SU-DHL-6 (cell line): Measurements from ENCODE around the gene KNDC1.
"Not testable (repeated sequence)": the region's sequence is repeated elsewhere in the genome, so short reads cannot be mapped to it uniquely, and the experiment has no call there.

Source experiments
- H2AFZ ChIP-seq: fragments of 200-600 bp; sonication (generic); 2 replicates; pipeline ENCODE4 v1.6.1; 2014; ENCODE audit warnings: low read depth, mild to moderate bottlenecking, moderate library complexity, mixed read lengths, antibody characterized with exemption, low read length; ENCODE audit not compliant: severe bottlenecking
- H3F3A ChIP-seq: fragments of 200-600 bp; shearing (Covaris generic); 2 replicates; pipeline ENCODE4 v1.6.0; 2016; ENCODE audit warnings: antibody characterized with exemption, mild to moderate bottlenecking; ENCODE audit not compliant: insufficient read depth
- H3K27ac ChIP-seq: fragments of 200-600 bp; sonication (generic); 2 replicates; pipeline ENCODE4 v1.5.1; 2016; ENCODE audit warnings: low read depth, mild to moderate bottlenecking, low read length, moderate library complexity, mixed read lengths
- H3K27me3 ChIP-seq: fragments of 200-600 bp; sonication (generic), shearing (Covaris generic); 2 replicates; pipeline ENCODE4 v1.6.0; 2014; ENCODE audit warnings: mild to moderate bottlenecking, low read length
- H3K36me3 ChIP-seq: fragments of 200-600 bp; sonication (generic); 2 replicates; pipeline ENCODE4 v1.6.1; 2014; ENCODE audit warnings: mild to moderate bottlenecking, low read length, mixed read lengths
- H3K4me2 ChIP-seq: fragments of 300-600, 200-600 bp; shearing (Covaris generic), sonication (generic); 2 replicates; pipeline ENCODE4 v1.6.0; 2014; ENCODE audit warnings: low read length, low read depth, mild to moderate bottlenecking; ENCODE audit not compliant: poor library complexity, severe bottlenecking
- H3K4me3 ChIP-seq: fragments of 200-600 bp; sonication (generic); 2 replicates; pipeline ENCODE4 v1.5.1; 2014; ENCODE audit warnings: antibody characterized with exemption, low read length, mild to moderate bottlenecking, mixed read lengths; ENCODE audit not compliant: insufficient read depth, poor library complexity, severe bottlenecking
- H3K79me2 ChIP-seq: fragments of 200-600 bp; sonication (generic); 2 replicates; pipeline ENCODE4 v1.6.1; 2014; ENCODE audit warnings: mild to moderate bottlenecking, low read length, moderate library complexity; ENCODE audit not compliant: insufficient read depth
- H3K9ac ChIP-seq: fragments of 200-600 bp; sonication (generic); 2 replicates; pipeline ENCODE4 v1.7.0; 2014; ENCODE audit warnings: mild to moderate bottlenecking, low read length
- H3K9me2 ChIP-seq: fragments of 200-600 bp; sonication (generic); replicated peaks from 2 replicates; pipeline ENCODE4 v1.6.1; 2014; ENCODE audit warnings: low read length; ENCODE audit not compliant: insufficient read depth
- H3K9me3 ChIP-seq: fragments of 200-600 bp; sonication (generic); 2 replicates; pipeline ENCODE4 v1.6.1; 2014; ENCODE audit warnings: low read length, mixed read lengths; ENCODE audit not compliant: insufficient read depth
- H4K20me1 ChIP-seq: fragments of 200-600 bp; sonication (generic); 2 replicates; pipeline ENCODE4 v1.6.1; 2014; ENCODE audit warnings: low read depth, mild to moderate bottlenecking, antibody characterized with exemption, low read length, moderate library complexity, mixed read lengths
- EZH2phosphoT487 ChIP-seq: fragments of 200-600 bp; sonication (generic), shearing (Covaris generic); conservative IDR thresholded peaks from 2 replicates; pipeline ENCODE4 v1.6.1; 2018; ENCODE audit warnings: mild to moderate bottlenecking, antibody characterized with exemption, low read length, moderate library complexity, mixed read lengths
- TF ChIP-seq, protein P1 (sequence below): fragments of 200-600 bp; sonication (generic); IDR thresholded peaks from one replicate; pipeline ENCODE4 v1.5.1; 2017; ENCODE audit warnings: antibody characterized with exemption, mild to moderate bottlenecking, low read length, moderate library complexity; ENCODE audit not compliant: insufficient read depth, poor library complexity, severe bottlenecking

Gene KNDC1

DNA sequence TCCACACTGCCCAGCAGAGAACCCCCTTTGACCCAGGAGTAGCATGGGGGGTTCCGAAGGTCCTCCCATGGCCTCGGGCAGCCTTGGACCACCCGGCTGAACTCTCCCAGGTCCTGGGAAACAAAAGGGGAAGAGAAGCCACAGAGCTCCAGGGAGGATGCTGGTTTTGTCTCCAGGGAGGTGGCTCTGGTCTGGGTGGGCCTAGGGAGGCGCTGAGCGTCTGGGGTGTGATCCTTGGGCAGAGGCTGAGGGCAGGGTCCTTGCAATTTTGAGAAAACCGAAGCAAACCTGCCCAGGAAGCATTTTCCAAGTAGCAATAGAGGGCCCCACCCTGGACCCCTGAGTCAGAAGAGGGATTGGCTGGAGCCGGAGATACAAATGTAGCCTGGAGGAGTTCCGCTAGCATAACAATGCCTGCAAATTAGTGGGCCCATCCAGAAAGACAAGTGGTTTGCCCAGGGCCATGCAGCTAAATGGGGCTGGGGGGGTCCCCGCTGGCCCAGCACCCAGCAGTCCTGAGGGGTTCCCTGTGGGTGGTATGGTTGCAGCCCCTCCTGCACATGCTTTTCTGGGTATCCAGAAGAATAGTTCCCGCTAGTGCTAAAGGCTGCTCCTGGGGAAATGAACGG, 72.0 kb downstream of the KNDC1 start:
- Histone ChIP-seq H3K4me2 (no peak overlapping the region), H2AFZ (no peak overlapping the region), H4K20me1 (no peaks in the 10 kb centered on the region), H3K9me3 (no peaks in the 10 kb centered on the region), H3K4me3 (no peak overlapping the region), H3K79me2 (no peaks in the 10 kb centered on the region), H3K27me3 (no peaks in the 10 kb centered on the region), H3K27ac (no peak overlapping the region), H3F3A (no peaks in the 10 kb centered on the region), H3K9me2 (no peaks in the 10 kb centered on the region), H3K36me3 (no peaks in the 10 kb centered on the region), H3K9ac (no peak overlapping the region)
- TF ChIP-seq, protein P1, sequence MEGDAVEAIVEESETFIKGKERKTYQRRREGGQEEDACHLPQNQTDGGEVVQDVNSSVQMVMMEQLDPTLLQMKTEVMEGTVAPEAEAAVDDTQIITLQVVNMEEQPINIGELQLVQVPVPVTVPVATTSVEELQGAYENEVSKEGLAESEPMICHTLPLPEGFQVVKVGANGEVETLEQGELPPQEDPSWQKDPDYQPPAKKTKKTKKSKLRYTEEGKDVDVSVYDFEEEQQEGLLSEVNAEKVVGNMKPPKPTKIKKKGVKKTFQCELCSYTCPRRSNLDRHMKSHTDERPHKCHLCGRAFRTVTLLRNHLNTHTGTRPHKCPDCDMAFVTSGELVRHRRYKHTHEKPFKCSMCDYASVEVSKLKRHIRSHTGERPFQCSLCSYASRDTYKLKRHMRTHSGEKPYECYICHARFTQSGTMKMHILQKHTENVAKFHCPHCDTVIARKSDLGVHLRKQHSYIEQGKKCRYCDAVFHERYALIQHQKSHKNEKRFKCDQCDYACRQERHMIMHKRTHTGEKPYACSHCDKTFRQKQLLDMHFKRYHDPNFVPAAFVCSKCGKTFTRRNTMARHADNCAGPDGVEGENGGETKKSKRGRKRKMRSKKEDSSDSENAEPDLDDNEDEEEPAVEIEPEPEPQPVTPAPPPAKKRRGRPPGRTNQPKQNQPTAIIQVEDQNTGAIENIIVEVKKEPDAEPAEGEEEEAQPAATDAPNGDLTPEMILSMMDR: no peak
- TF ChIP-seq EZH2phosphoT487: no peak

DNA sequence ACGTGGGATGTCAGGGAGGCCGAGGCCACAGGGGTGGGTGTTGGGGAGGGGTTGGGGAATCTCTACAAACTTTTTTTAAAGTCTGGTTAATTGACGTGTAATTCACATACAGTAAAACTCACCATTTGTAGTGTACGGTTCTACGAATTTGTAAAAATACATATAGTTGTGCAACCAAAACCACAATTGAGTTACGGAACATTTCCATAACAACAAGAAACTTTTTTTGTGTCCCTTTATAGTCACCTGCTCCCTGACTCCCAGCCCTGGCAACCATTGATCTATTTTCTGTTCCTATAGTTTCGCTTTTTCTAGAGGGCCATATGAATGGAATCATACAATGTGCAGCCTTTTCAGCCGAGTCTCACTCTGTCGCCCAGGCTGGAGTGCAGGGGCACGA, 74.8 kb downstream of the KNDC1 start:
- not testable (repeated sequence) for H3K79me2 ChIP-seq, H3K4me2 ChIP-seq, H3K9me2 ChIP-seq, H3K27me3 ChIP-seq, H3K36me3 ChIP-seq, H4K20me1 ChIP-seq, H3F3A ChIP-seq, H3K27ac ChIP-seq, H3K9me3 ChIP-seq, H3K4me3 ChIP-seq, H3K9ac ChIP-seq, H2AFZ ChIP-seq

DNA sequence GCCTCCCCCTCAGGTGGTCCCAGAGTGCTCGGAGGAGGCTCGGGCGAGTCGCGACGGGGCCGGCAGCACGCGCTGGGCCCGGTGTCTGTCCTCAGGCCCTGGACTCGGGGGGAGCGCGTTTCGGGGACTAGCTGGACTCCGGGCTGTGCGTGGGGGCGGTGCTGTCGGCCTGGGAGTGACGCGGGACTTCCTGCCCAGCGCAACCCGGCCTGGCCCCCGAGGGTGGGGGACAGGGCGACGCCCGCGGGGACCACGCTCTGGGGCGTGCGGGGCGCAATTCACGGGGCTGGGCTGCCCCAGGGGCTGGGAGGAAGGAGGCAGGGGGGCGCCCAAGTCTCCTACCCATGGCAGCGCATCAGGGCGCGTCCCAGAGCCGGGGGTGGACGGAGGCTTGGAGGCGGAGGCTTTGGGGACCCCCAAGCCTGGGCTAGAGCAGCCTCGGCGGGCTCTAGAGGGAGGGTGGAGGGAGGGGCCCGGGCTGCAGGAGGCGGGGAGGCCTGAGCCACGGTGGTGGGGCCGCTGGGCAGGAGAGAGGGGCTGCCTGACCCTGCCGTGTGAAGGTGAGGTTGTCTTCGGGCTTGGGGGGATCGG, 75.3 kb downstream of the KNDC1 start:
- Histone ChIP-seq H3F3A (no peaks in the 10 kb centered on the region), H3K9me2 (no peaks in the 10 kb centered on the region), H3K79me2 (no peaks in the 10 kb centered on the region), H3K9ac (no peak overlapping the region), H3K4me3 (no peak overlapping the region), H3K27me3 (no peaks in the 10 kb centered on the region), H3K36me3 (no peaks in the 10 kb centered on the region), H3K27ac (no peak overlapping the region), H2AFZ (no peak overlapping the region), H3K4me2 (no peak overlapping the region), H3K9me3 (no peaks in the 10 kb centered on the region), H4K20me1 (no peaks in the 10 kb centered on the region)
- TF ChIP-seq EZH2phosphoT487: no peak
- TF ChIP-seq, protein P1: no peak

DNA sequence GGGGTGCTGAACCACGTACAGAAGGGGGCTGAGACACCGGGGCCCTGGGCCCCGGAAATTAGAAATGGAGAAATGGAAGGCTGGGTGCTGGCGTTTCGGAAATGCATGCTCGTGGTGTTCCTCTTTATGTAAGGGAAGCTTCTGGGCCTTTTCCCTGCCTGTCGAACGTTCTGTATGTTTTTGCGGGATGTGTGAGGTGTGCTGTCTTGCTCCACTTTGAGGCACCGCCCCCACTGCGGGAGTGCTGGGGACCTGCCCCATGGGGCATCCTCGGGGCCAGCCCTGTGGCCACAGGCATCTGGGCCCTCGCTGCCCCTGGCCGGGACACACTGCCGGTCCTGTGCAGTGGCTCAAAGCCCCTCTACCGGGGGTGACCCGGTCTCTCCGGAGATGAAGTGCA, 75.9 kb downstream of the KNDC1 start:
- Histone ChIP-seq H3K27me3 (no peaks in the 10 kb centered on the region), H2AFZ (no peak overlapping the region), H3K9me3 (no peaks in the 10 kb centered on the region), H3K36me3 (no peaks in the 10 kb centered on the region), H3K4me3 (no peak overlapping the region), H3K4me2 (no peak overlapping the region), H3K9me2 (no peaks in the 10 kb centered on the region), H3K27ac (no peak overlapping the region), H3F3A (no peaks in the 10 kb centered on the region), H3K9ac (no peak overlapping the region), H3K79me2 (no peaks in the 10 kb centered on the region), H4K20me1 (no peaks in the 10 kb centered on the region)
- TF ChIP-seq EZH2phosphoT487: no peak
- TF ChIP-seq, protein P1: no peak
